Loucy (cell line): ENCODE measurements around the gene FLYWCH2.

Experiments
- CTCF ChIP-seq: fragments of 200-600 bp; sonication (generic); conservative IDR thresholded peaks from 2 replicates; pipeline ENCODE4 v1.5.1; 2014; ENCODE audit warnings: mild to moderate bottlenecking, antibody characterized with exemption, low read length
- EZH2phosphoT487 ChIP-seq: fragments of 200-600 bp; IDR thresholded peaks from 2 replicates; pipeline ENCODE4 v1.6.1; 2018; ENCODE audit warnings: antibody characterized with exemption, mild to moderate bottlenecking, moderate library complexity, borderline replicate concordance

GRCh38 chr16:2859686-2860265 lies 23.2 kb upstream of the FLYWCH2 start:
- TF ChIP-seq CTCF (no peak), EZH2phosphoT487 (no peak)
